Cortex of kidney (tissue), 1 donor: ENCODE measurements around the gene LTBP1.

Source experiments
- DNase-seq: peaks from one replicate; lab custom pipeline; 2025; lab: John Stamatoyannopoulos, UW

LTBP1 gene

DNA sequence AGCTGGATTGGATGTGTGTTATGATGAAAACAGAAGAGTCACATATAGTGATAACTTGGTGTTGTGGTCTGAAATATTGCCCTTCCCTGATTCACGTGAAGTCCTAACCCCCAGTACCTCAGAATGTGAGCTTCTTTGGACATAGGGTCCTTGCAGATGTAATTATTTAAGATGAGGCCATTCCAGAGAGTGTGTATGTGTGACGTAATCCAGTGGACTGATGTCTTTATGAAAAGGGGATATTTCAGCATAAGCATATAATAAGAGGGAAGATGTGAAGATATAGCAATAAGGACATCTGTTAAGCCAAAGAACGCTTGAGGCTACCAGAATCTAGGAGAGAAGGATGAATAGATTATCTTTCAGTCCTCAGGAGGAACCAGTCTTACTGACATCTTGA, 62.5 kb downstream of the LTBP1 start:
- no peak for DNase-seq

DNA sequence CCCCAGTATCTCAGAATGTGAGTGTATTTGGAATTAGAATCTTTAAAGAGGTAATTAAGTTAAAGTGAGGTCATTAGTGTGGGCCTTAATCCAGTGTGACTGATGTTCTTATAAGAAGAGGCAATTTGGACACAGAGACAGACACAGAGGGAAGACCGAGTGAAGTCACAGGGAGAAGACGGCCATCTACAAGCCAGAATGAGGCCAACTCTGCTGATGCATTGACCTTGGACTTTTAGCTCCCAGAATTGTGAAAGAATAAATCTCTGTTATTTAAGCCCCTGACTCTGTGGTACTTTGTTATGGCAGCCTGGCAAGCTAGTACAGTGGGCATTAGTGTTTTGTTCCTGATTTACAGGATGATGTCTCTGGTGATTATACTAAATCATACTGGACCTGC, 64.6 kb downstream of the LTBP1 start:
- DNase-seq: no peak

DNA sequence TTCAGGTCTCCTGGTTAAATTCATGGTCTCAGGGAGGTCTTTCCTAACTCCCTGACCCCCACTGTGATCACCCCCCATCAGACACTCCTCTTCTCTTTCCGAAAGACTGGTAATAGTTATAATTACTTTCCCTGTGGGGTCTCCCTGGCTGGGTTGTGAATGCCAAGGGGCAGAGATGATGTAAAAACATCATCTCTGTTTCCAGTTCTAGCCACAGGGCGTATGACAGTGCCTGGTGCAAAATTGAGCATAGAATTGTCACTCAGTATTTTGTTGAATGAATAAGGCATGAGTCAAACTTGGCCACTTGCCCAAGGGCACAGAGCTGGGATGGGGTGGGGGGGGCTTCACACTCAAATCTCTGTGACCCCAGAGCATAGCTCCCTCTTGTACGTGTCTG, 65.2 kb downstream of the LTBP1 start:
- DNase-seq: no peak

DNA sequence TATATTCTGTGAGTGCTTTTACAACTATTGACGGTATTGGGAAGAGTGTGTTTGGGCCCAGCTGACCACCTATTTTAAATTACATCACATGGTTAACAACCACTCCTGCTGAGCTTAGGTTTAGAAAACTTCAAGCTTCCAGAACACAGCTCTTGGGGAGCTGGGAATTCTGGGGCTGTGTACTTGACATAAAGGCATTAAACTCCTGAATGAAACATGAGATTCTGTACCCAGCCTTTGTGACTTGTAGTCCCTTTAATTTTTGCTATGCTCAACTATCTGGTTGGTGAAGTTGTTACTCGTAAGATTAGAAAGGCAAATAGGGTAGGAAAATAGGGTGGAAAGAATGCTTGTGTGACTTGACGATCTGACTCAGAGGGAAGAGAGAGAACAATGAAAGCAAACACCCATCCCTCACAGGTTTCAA, 66.9 kb downstream of the LTBP1 start:
- no peak for DNase-seq

DNA sequence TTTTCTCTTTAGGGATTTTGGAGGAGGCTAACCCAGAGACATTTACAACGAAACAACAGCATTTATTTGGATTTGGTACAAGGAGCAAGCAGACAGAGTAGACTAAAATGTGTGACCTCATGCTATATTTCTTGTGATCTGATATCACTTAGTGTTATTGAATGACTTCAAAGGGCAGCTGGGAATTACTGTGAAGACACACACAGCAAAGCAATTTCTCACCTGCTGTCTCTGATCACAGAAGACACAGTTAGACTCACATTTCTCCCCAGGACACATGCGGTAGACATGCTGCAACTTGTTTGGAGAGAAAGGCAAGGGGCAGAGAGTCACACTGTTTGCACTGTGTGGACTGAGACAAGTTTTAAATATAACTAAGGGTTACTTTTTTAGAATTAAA, 67.5 kb downstream of the LTBP1 start:
- DNase-seq: no peak

DNA sequence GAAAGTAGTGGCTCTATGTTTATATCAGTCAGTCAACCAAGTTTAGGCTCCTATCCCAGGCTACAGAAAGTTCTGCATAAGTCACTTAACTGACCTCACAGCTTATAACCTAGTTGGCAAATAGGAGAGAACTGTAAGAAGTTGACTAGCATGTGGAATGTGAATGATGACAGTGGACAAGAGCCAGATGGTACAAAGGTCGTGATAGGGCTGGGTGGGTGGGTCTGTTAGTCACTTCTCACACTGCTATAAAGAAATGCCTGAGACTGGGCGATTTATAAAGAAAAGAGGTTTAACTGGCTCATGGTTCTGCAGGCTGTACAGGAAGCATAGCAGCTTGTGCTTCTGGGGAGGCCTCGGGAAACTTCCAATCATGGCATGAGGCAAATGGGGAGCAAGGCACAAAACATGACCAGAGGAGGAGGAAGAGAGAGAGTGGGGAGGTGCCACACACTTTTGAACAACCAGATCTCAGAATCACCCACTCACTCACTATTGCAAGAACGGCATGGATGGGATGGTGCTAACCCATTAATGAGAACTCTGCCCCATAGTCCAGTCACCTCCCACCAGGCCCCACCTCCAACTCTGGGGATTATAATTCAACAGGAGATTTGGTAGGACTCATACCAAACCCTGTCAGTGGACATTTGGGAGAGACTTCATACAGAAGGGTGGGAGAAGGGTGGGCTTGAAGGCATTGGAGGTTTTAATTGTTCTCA, 68.8 kb downstream of the LTBP1 start:
- DNase-seq: no peak

DNA sequence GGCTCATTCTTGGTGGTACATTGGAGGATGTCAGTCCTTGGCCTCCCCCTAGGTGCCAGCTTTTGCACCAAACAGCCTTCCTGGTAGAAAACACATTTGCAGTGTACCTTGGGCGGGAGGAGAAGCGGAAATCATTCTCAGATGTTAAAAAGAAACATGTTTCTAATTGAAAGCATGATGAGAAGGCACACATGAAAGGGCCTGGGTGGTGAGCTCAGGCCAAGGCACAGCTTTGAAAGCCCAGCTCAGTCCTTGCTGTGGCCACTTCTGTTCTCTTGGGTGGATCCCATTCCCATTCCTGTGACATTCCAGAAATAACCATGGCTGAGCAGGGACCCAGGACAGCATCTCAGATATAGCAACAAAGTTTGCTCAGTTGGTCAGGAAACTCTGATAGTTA, 71.5 kb downstream of the LTBP1 start:
- DNase-seq: no peak

DNA sequence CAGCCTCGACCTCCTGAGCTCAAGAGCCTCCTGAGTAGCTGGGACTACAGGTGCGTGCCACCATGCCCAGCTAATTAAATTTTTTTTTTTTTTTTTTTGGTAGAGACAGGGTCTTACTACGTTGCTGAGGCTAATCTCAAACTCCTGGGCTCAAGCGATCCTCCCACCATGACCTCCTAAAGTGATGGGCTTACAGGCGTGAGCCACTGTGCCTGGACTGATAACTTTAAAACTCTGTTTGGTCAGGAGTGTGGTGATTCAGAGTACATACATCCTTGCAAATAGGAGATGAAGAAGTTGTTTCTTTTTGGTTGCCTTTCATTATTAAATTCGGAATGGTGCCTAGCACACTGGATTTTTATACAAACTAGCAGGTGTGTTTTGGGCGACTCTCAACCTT, 73.0 kb downstream of the LTBP1 start:
- no peak for DNase-seq

DNA sequence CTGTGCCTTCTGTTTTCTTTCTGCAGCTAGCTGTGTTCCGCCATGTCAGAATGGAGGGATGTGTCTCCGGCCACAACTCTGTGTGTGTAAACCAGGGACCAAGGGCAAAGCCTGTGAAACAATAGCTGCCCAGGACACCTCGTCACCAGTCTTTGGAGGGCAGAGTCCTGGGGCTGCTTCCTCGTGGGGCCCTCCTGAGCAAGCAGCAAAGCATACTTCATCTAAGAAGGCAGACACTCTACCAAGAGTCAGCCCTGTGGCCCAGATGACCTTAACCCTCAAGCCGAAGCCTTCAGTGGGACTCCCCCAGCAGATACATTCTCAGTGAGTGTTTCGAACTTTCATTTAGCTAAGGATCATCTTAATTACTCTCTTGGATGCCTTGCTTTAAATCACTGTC, 74.1 kb downstream of the LTBP1 start:
- no peak for DNase-seq

DNA sequence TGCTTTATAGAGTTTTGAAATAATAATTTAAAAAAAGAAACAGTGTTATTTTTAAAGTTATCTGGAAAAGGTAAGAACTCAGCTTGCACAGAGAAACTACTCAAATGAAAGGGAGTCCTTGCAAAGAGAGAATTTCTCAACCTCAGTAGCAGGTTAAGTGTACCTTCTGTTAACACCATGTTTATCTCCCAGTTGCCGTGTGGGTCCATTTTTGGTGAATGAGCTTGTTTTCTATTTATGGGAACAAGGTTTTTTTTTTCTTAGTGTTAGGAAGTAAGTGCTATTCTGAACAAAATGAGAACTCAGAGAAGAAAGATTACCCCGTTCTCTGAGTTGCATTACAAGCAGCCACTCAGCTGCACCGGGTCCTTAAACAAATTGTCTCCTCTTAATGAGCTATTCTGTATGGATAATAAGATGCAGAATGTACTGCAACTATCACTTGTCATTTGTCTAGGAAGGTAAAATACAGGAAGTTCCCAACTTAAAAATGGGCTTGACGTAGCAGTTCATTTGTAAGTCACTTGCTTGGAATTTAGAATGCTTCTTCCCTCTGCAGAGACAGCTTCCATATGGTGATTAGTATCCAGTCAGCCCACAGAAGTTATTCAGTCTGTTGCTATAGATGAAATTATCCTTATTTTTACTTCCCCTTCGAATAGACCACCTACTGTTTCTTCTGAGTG, 74.9 kb downstream of the LTBP1 start:
- DNase-seq: no peak

DNA sequence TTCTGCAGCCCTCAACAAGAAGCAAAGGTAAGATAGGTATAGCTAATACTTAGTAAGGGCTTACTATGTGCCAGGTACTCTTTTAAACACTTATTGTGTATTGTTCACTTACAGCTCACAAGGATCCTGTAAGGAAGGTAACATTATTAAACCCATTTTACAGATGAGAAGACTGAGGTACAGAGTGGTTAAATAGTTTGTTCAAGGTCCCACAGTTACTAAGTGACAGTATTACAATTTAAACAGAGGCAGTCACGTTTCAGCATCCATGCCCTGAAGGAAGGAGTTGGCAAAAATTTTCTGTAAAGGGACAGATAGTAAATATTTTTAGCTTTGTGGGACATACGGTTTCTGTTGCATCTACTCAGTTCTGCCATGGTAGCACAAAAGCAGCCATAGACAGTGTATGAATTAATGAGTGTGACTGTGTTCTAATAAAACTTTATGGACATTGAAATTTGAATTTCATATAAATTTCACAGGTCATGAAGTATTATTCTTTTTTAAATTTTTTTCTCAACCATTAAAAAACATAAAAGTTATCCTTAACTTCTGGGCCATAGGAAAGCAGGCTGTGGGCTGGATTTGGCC, 75.7 kb downstream of the LTBP1 start:
- DNase-seq: no peak

DNA sequence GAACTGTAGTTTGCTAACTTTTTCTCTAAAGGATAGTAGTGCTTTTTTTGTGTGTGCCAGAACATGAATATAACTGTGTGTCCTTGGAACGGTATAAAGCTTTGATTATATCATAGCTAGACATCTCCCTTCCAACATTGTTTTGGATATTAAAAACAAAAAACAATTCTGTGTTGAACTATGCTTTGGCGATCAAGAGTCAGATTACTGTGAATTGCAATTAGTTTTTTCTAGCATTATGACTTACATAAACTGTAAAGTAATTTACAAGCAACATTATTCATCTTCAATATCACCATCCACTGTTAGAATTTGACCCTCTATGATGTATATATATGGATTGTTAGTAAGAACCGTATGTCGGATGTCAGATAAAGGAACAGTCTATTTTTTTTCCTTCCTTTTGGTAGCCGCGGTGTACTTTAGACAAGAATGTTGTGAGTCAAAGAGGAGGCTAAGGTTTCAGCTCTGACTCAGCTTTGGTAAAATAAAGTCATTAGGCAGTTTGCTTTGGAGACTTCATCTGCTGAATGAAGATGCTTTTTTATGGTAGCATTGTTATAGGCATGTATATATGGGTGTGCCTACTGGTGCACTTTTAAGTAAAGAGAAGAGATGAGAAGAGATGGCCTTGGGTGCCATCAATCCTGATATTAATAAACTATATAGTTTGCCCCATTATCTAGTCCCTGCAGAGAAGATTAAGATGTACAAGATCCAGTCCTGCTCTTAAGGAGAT, 76.4 kb downstream of the LTBP1 start:
- no peak for DNase-seq

DNA sequence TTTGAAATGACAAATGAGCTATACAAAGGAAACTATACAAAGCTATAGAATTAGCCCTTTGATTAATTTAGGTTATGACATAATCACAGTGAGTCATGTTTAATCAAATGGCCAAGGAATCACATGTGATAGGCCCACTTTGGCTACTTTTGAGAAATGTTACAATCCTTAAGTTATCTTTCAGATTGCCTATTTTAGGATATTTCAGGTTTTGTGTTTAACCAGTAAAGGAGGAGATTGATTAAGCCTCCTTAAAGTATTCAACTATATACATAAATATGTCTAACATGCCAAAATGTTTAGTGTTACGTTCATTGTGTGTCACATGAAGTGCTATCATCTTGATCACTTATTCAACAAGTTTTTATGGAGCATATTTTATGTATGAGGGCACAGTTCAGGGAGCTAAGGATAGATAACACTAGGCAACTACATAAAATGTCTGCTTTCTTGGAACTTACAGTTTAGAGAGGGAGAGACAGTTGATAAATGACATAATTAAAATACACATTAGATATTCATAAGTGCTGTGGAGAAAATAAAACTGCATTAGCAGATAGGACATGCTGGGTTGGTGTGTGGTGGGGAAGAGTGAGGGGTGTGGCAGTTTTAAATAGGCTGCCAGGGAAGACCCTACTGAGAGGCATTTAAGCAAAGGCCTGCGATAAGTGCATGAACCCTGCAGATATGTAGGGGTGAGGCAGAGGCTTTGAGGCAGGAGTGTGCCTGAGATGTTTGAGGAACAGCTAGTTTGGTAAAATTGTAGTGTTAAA, 77.2 kb downstream of the LTBP1 start:
- no peak for DNase-seq

DNA sequence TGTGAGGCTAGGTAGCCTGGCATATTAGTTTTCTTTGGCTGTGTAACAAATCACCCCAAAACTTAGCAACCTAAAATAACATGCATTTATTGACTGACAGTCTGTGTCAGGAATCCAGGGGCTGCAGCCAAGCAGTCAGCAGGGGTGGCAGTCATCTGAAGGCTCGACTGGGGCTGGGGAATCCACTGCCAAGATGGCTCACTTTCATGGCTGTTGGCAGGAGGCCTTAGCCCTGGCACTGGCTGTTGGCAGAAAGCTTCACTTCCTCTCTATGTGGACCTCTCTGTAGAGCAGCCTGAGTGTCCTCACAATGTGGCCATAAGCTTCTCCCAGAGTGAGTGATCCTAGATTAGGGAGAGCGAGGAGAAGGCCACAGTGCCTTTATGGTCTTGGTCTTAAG, 78.0 kb downstream of the LTBP1 start:
- no peak for DNase-seq

DNA sequence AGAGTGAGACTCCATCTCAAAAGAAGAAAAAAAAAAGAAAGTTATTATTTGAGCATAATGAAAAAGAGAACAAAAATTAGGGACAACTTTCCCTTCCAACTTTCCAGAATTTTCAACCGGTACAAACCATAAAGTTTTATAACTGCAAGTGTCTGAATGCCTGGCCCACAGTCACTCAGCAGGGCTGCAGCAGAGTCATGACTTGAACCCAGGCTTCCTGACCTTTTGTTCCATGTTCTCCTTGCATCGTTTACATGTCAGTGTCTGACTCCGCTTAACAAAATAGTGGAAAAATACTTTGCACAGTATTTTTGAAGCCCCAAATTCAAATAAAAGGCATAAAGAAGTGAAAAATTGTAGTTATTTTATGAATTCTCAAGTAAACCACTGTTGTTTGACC, 82.7 kb downstream of the LTBP1 start:
- DNase-seq: no peak

DNA sequence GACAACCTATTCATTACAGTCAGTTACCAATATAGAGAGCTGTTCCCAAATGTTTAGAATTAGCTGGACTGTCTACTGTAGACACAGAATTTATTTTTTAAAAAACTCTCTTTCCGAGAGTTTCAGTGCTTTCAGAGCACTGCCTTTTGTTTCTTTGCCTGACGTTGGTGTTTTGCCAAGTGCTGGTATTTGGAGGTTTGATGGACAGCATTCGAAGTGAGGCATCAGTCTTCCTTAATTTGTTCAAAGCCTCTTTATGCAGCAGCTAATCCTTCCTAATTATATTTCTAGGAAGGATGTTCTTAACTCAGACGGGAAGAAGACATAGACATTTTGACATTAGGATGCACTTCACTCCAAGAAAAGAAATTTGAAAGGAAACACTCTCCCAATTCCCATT, 83.2 kb downstream of the LTBP1 start:
- DNase-seq: no peak

DNA sequence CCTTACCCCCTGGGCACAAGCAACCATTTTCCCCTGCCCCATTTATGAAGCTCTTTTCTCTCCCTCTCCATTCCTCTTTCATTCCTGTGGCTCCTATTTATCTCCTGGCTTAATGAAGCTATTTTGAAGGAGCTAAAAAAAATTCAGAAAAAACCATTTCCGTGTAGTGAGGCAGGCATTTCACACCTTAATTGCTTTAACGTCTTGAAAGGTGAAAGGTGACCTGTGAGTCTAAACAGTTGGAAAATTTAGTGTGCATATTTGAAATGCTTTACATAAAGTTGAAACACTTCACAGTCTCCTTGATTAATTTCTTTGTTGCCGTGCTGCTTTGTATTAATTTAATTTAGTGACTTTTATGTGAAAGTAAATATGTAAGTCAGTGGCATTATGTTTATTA, 83.6 kb downstream of the LTBP1 start:
- DNase-seq: no peak

DNA sequence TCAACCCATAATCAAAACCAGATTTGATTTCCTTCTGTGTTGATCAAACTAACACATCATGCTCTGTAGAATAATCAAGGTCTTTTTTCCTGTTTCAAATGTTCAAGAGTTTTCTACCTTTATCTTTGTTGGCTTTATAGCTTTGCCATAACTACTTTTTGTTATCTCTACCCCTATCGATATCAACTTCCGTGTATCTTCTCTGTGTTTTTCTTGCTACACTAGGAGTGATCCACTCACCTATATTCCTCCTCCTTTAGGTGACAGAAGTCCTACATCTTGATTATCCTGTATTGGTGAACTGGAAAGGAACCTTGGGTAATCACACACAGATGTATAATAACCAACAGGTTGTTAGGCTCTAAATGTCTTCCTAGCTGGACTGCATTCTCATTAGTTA, 85.5 kb downstream of the LTBP1 start:
- no peak for DNase-seq

DNA sequence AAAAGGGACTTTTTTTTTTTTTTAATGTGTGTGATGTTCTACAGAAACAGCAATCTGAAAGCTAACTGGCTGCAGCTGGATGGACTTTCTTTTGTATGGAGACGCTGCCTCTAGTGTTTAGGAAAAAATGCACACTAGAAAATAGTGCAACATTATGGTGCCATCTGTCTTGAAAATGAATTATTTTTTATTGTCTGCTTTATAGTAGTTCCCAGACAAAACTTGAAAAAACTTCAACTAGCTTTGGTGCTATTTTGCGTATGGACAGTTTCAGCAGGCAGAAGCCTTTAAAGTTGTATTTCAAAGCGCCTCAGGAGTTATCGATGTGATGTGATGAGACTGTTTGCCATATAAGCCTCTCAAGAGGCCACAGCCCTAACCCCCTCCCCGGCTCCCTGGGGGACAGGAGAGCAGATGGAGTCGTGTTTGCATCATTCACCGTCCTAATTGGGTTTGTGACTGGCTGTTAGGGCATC, 86.9 kb downstream of the LTBP1 start:
- DNase-seq: no peak

DNA sequence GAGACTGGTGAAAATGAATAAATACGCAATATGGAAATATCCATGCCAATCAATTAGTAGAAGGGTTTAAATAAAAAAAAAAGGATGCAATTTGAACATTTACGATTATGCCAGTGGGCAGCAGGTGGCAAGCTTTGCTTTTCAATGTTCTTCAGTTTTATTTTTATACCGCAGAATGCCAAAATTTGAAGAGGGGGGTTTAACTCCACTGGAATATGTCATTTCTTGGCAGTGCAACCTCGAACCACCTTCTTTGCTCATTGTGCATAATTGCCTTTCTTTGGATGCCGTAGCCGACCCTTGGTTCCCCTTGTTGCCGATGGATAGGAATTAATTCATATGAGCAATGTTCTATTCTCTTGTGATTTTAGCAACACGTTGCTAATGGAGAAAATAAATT, 88.0 kb downstream of the LTBP1 start:
- DNase-seq: no peak

DNA sequence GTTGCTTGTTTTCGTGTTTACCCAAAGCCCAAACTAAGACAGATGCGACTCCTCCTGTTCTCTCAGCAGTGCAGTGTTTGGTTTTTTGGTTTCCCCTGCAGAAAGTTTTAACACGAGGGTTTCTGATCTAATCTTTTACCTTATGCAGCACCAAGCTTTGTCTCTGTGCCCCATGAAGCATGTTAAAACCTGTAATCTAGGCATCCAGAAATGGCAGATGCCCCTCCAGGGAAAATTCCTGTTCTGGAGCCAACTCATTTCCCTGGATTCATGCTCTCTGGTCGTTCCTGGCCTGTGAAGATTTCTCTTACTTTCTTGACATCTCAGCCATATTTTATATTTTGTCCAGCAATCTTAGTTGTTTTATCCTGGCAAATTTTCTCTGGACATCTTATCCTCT, 91.5 kb downstream of the LTBP1 start:
- no peak for DNase-seq

DNA sequence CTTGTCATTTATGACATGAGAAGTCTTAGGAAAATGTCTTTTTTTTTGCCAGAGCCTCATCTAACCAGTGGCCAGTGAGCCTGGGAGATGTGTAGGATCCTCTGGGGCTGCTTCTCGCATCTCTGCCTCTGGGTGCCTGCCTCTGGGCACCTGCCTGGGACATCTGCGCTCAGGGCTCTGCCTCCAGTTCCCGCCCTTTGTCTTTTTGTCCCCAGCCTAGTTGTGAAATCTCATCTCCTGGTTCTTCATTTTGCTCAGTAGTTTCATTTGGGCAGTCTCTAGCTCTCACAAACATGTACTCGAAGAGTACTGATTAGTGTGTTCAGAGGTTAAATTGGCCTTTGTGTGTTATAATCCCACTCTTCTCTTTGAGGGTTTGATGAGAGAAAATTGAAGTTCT, 92.0 kb downstream of the LTBP1 start:
- no peak for DNase-seq
